Measurements from ENCODE around the gene NFU1.

- TF ChIP-seq MAFK (IDR thresholded peaks at IDR 0.05; ENCODE audit: low read depth, low read length) (no peak), CEBPB (IDR thresholded peaks at IDR 0.05; ENCODE audit: low read depth, low read length) (no peak), FOS (IDR thresholded peaks at IDR 0.05; ENCODE audit: low read depth, low read length) (no peak), ELK1 (IDR thresholded peaks at IDR 0.05; ENCODE audit: borderline replicate concordance, low read depth, low read length) (no peak), BHLHE40 (IDR thresholded peaks at IDR 0.05; ENCODE audit: low read depth, low read length) (no peak), RAD21 (IDR thresholded peaks at IDR 0.05; ENCODE audit: low read length) (no peak), CTCF (conservative IDR thresholded peaks at IDR 0.05; ENCODE audit: low read depth, low read length) (no peak), POLR2A (IDR thresholded peaks at IDR 0.05; ENCODE audit: low read depth, low read length) (no peak), NFE2L2 (IDR thresholded peaks at IDR 0.05; ENCODE audit: low read depth, low read length) (no peak), CHD1 (IDR thresholded peaks at IDR 0.05; ENCODE audit: low read depth, low read length) (no peak), MAZ (IDR thresholded peaks at IDR 0.05; ENCODE audit: borderline replicate concordance, low read depth, low read length) (no peak), MXI1 (IDR thresholded peaks at IDR 0.05; ENCODE audit: borderline replicate concordance, low read depth, low read length) (no peak), USF2 (IDR thresholded peaks at IDR 0.05; ENCODE audit: low read depth, low read length) (no peak)
Observed at GRCh38 chr2:69429491-69430183, 7.6 kb downstream of the NFU1 start.
